Measurements from ENCODE around the gene PHRF1. TPM values are rescaled to one million over a fixed set of nuclear protein-coding genes. Genes with fewer than 3 reads are reported as not detected.
A peak's percentile ranks its signal among the peaks of the same experiment; 100 is the strongest.

Gene PHRF1
- total RNA-seq, 6 donors from 2014 or later = 25.7 to 93.2 (median 37.9) TPM

DNA sequence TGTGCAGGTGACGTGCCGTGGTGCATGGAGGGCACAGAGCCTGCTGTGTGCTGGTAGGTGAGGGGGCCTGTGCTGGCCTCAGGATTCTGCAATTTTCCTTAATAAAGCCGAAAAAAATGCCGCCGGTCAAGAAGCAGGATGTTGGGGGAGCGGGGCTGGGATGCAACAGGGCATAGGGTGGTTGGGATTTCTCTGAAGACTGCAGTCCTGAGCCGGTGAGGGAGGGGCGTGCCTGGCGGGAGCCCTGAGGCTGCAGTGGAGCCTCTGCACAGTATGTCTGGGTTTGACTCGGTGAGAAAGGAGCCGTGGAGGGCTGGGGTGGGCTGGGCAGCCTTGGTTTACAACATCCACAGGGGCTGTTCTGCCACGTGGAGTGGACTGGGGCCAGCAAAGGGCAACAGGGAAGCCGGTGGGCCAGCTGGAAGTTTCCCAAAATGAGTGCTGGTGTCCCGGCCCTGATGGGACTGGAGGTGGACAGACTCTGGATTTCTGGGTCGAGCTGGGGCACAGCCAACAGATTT, 47.1 kb downstream of the PHRF1 start:
- 85 to 86% methylated on average over 14 to 15 of the region's 15 CpGs for WGBS, 2 donors
- ATAC-seq (ENCODE audit: low FRiP score in 2 of 2) (no peak), DNase-seq (no peak)

GRCh38 chr11:623999-624704, 47.9 kb downstream of the PHRF1 start:
- no peak for TF ChIP-seq POLR2A (IDR thresholded peaks at IDR 0.05)
- TF ChIP-seq POLR2AphosphoS5 (IDR thresholded peaks at IDR 0.05) = no peak
- TF ChIP-seq CTCF (IDR thresholded peaks at IDR 0.05) = no peak
- no peak for TF ChIP-seq EP300 (IDR thresholded peaks at IDR 0.05)
- peak; percentile 3 to 4 for ATAC-seq (ENCODE audit: low FRiP score in 2 of 2)
- no peaks in the 10 kb centered on the region for H3K9me3 ChIP-seq
- no peak overlapping the region for H3K27ac ChIP-seq
- 78 to 90% methylated on average over 9 to 25 of the region's 25 CpGs for WGBS, 2 donors
- H3K4me1 ChIP-seq = peaks cover 0 to 12% (median 4%) of the 10 kb centered on the region in 4 donors
- peaks cover 0 to 5% (median 0%) of the 10 kb centered on the region in 4 donors for H3K36me3 ChIP-seq
- peak overlapping the region in 1 of 4 donors; percentile 13 for H3K4me3 ChIP-seq
- H3K27me3 ChIP-seq = peaks cover 0 to 15% (median 11%) of the 10 kb centered on the region in 4 donors
- DNase-seq = peak in 1 of 2 donors; percentile 75

More for the DNA sequence above, 47.1 kb downstream of the PHRF1 start:
- Histone ChIP-seq H3K9me3 (no peaks in the 10 kb centered on the region), H3K36me3 (peaks cover 0 to 5% (median under 1%) of the 10 kb centered on the region in 4 donors), H3K27ac (no peak overlapping the region), H3K4me1 (peaks cover 0 to 12% (median 4%) of the 10 kb centered on the region in 4 donors), H3K4me3 (no peak overlapping the region), H3K27me3 (peaks cover 0 to 15% (median 11%) of the 10 kb centered on the region in 4 donors)
- TF ChIP-seq EP300 (IDR thresholded peaks at IDR 0.05) (no peak), POLR2AphosphoS5 (IDR thresholded peaks at IDR 0.05) (no peak), POLR2A (IDR thresholded peaks at IDR 0.05) (no peak), CTCF (IDR thresholded peaks at IDR 0.05) (no peak)

DNA sequence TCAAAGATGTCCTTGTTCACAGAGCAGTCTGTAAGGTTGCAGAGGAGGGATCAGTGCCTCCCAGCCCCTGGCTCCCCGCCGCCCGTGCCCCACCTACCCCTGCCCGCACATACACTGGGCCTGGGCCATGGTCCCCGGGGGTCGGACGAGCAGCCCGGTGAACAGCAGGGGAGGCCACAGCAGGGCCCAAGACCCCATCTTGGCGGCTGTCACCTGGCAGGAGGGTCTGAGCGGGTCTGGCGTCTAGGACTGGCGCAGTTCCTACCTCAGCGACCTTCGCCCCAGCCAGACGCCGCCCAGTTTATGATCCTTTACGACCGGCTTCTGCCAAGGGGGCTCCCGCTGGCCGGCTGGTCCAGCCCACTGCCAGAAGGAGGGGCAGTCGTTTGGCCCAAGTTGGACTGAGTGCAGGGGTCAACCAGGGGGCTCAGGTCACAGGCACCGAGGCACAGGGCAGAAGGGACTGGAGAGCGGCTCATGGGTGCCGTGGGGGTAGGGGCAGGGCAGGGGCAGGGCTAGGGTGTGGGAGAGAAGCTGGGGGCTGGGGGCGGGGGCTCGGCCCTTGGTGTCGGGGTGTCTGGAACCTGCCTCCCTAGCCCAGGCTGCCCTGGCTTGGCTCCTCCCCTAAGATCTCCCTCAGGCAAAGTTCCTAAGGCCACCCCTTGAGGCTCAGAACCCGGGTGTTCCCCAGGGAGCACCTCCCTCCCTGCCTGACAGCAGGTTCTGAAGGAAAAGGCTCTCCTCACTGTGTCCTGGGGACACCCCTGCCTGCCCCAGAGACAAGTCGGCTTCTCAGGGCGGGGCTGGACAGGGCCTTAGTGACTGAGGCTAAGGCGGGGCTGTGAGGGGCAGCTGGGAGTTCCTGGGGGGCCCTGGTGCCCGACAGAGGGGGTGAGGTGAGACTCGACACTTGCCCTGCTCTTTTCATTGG, 48.7 kb downstream of the PHRF1 start, which contains the start of gene CDHR5:
Gene CDHR5 (minus strand): TSS at position 251 of the 931 bp plus-strand sequence. CDS start 53 bp downstream, at position 198.
- Histone ChIP-seq H3K27ac (no peak within 1 kb of the TSS), H3K4me3 (peak within 1 kb of the TSS in 1 of 4 donors; percentile 13), H3K9me3 (no peaks in the 10 kb centered on the region), H3K27me3 (peaks cover 0 to 15% (median 11%) of the 10 kb centered on the region in 4 donors), H3K4me1 (peaks cover 0 to 12% (median 4%) of the 10 kb centered on the region in 4 donors), H3K36me3 (peaks cover 0 to 5% (median 0%) of the 10 kb centered on the region in 4 donors)
- peak in 1 of 2 donors; percentile 23 for ATAC-seq (ENCODE audit: low FRiP score in 2 of 2)
- DNase-seq = peak in 1 of 2 donors; percentile 81
- 79 to 80% methylated on average over 13 to 26 of the region's 33 CpGs for WGBS, 2 donors
- TF ChIP-seq CTCF (IDR thresholded peaks at IDR 0.05) (no peak), POLR2AphosphoS5 (IDR thresholded peaks at IDR 0.05) (no peak), EP300 (IDR thresholded peaks at IDR 0.05) (no peak), POLR2A (IDR thresholded peaks at IDR 0.05) (no peak)

DNA sequence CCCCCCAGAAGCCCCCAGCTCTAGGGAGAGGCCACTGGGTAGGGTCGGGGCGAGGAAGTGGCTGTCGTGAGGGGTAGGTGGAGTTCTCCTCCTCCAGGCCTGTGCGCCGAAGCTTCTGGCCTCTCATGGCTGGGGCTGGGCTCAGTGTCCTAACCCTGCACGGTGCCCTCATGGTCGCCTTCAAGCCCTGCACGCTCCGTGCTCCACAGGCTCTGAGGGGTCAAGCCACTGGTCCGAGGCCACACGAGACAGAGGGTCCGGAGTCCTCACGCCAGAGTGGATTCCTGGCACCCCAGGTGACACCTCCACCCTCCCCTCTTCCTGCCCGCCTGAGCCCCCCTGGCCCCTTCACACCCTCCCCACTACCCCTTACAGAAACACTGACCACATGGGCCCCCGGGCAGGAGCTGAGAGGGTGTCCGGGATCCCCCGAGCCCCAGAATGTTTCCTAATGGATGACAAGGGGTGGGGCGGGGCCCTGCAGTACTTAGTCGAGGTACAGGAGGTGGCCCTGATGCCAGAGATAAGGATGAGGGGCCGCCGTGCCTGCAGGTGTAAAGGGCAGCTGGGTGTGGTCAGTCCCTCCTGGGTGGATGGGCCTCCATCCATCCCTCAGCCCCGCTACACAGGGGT, 49.5 kb downstream of the PHRF1 start:
- Histone ChIP-seq H3K36me3 (peaks cover 0 to 5% (median 0%) of the 10 kb centered on the region in 4 donors), H3K4me1 (peaks cover 0 to 12% (median 2%) of the 10 kb centered on the region in 4 donors), H3K9me3 (no peaks in the 10 kb centered on the region), H3K27ac (no peak overlapping the region), H3K4me3 (no peak overlapping the region), H3K27me3 (peaks cover 0 to 15% (median 11%) of the 10 kb centered on the region in 4 donors)
- 81 to 87% methylated on average over 9 to 22 of the region's 22 CpGs for WGBS, 2 donors
- TF ChIP-seq CTCF (IDR thresholded peaks at IDR 0.05) (no peak), POLR2A (IDR thresholded peaks at IDR 0.05) (no peak), POLR2AphosphoS5 (IDR thresholded peaks at IDR 0.05) (no peak), EP300 (IDR thresholded peaks at IDR 0.05) (no peak)
- no peak for DNase-seq
- peak; percentile 6 for ATAC-seq (ENCODE audit: low FRiP score in 2 of 2)

Measured in upper lobe of left lung (tissue), 6 donors.